ENCODE measurements around the gene THOC5. TPM values are rescaled to one million over a fixed set of nuclear protein-coding genes. Genes with fewer than 3 reads are reported as not detected.

Gene THOC5
- total RNA-seq, 4 donors from 2014 or later: 22.4 to 43.7 (median 27.0) TPM

DNA sequence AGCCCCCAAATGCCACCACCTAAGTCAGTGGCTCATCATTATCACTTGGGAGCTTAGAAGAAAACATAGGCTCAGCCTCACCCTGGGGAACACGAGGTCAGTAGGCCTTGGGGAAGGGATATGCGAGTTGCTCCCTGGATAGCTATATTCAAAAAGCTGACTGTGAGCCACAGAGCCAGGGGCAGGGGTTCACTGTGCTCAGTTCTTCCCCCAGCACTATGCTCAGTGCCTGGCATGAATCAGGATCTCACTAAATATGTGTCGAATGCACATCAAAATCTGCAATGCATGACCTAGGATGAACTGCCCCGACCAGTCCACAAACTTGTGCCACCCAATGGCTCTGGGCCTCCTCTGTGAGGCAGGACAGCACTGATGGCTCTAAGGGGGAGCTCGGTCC, 35.1 kb downstream of the THOC5 start:
- H3K9me3 ChIP-seq: no peaks in the 10 kb centered on the region
- DNase-seq: no peak
- H3K27me3 ChIP-seq: no peaks in the 10 kb centered on the region
- H3K4me3 ChIP-seq: no peak overlapping the region
- no peak for TF ChIP-seq POLR2A (IDR thresholded peaks at IDR 0.05)
- TF ChIP-seq, protein P1, sequence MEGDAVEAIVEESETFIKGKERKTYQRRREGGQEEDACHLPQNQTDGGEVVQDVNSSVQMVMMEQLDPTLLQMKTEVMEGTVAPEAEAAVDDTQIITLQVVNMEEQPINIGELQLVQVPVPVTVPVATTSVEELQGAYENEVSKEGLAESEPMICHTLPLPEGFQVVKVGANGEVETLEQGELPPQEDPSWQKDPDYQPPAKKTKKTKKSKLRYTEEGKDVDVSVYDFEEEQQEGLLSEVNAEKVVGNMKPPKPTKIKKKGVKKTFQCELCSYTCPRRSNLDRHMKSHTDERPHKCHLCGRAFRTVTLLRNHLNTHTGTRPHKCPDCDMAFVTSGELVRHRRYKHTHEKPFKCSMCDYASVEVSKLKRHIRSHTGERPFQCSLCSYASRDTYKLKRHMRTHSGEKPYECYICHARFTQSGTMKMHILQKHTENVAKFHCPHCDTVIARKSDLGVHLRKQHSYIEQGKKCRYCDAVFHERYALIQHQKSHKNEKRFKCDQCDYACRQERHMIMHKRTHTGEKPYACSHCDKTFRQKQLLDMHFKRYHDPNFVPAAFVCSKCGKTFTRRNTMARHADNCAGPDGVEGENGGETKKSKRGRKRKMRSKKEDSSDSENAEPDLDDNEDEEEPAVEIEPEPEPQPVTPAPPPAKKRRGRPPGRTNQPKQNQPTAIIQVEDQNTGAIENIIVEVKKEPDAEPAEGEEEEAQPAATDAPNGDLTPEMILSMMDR (IDR thresholded peaks at IDR 0.05): no peak
- TF ChIP-seq POLR2AphosphoS5 (IDR thresholded peaks at IDR 0.05): no peak
- TF ChIP-seq EP300 (IDR thresholded peaks at IDR 0.05; ENCODE audit: low read depth): no peak
- in situ Hi-C loops (cut with MboI; ENCODE audit: low pct_ligation_motif_present in 1 of 4, low pct_unique_long_range_greater_than_20kb in 1 of 4, low sequenced_read_pairs in 3 of 4) (no loop called here), intact Hi-C loops (cut with DNase I; ENCODE audit: low total_unique reads) (no loop called here)
- no peaks in the 10 kb centered on the region for H3K4me1 ChIP-seq
- peaks cover 0 to 74% (median 31%) of the 10 kb centered on the region in 4 donors for H3K36me3 ChIP-seq
- 96% methylated on average over 5 of the region's 5 CpGs; no CpG with 5 or more reads in 1 of the 2 donors for WGBS, 2 donors (ENCODE audit: low coverage in 1 of 2)
- H3K27ac ChIP-seq: no peak overlapping the region

DNA sequence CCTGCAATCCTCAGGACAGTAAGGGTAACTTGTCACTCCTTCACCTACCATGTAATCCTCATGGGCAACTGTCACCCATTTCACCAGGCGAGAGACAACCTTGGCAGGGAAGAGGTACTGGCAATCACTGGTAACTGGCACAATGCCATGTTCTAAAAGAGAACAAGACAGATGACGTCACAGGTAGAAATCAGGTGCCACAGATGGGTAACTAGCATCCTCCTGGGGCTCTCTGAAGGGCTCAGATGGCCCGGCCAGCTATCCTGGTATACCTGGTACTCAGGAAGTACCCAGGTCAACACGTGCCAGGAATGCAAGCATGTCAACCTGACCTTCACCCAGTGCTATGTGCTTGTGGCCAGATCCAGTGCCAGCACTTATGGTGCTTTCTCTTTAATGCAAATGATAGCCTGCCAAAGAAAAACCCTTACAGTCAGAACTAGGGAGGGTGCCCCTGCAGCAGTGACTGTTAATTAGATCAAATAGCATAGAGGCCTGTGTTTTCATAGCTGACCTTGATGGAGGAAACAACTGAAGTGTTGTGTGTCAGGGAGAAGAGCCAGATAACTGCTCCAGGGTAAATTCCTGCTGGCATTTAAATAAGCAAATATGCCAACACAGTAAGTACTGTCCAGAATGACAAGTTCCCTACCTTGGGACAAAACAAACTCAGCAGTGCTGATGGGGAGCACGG, 36.2 kb downstream of the THOC5 start:
- no peak for TF ChIP-seq EP300 (IDR thresholded peaks at IDR 0.05; ENCODE audit: low read depth)
- in situ Hi-C loops (cut with MboI; ENCODE audit: low pct_ligation_motif_present in 1 of 4, low pct_unique_long_range_greater_than_20kb in 1 of 4, low sequenced_read_pairs in 3 of 4): no loop called here
- no peaks in the 10 kb centered on the region for H3K4me1 ChIP-seq
- 83% methylated on average over 5 of the region's 5 CpGs; no CpG with 5 or more reads in 1 of the 2 donors for WGBS, 2 donors (ENCODE audit: low coverage in 1 of 2)
- H3K27me3 ChIP-seq: no peaks in the 10 kb centered on the region
- no peak overlapping the region for H3K27ac ChIP-seq
- no peaks in the 10 kb centered on the region for H3K9me3 ChIP-seq
- peaks cover 0 to 72% (median 33%) of the 10 kb centered on the region in 4 donors for H3K36me3 ChIP-seq
- intact Hi-C loops (cut with DNase I; ENCODE audit: low total_unique reads): no loop called here
- DNase-seq: no peak
- no peak overlapping the region for H3K4me3 ChIP-seq

DNA sequence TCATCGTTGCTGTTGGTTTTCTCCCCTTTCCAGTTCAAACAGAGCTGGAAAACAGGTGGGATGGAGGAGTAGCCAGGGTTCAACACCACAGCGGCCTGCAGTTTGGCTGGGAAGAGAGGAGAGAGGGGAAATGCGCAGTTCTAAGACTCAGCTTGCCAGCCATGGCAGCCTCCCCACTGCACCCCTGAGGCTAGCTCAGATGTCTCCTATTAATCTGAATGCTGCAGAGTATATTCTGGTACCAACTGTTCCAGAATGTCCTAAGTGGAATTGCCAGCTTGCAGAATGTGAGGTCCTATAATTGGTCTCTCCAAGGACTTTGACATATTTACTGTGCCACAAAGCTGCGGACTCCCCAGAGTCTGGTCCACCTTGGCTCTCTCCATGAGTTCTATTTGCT, 41.5 kb downstream of the THOC5 start:
- Histone ChIP-seq H3K4me1 (no peaks in the 10 kb centered on the region), H3K27ac (no peak overlapping the region), H3K36me3 (peaks cover 0 to 69% (median 19%) of the 10 kb centered on the region in 4 donors), H3K27me3 (no peaks in the 10 kb centered on the region), H3K4me3 (no peak overlapping the region), H3K9me3 (no peaks in the 10 kb centered on the region)
- TF ChIP-seq POLR2AphosphoS5 (IDR thresholded peaks at IDR 0.05): no peak
- no peak for TF ChIP-seq EP300 (IDR thresholded peaks at IDR 0.05; ENCODE audit: low read depth)
- TF ChIP-seq POLR2A (IDR thresholded peaks at IDR 0.05): no peak
- TF ChIP-seq, protein P1 (IDR thresholded peaks at IDR 0.05): no peak
- intact Hi-C loops (cut with DNase I; ENCODE audit: low total_unique reads) (no loop called here), in situ Hi-C loops (cut with MboI; ENCODE audit: low pct_ligation_motif_present in 1 of 4, low pct_unique_long_range_greater_than_20kb in 1 of 4, low sequenced_read_pairs in 3 of 4) (no loop called here)
- 90 to 100% methylated on average over 1 to 4 of the region's 4 CpGs for WGBS, 2 donors (ENCODE audit: low coverage in 1 of 2)
- no peak for DNase-seq

DNA sequence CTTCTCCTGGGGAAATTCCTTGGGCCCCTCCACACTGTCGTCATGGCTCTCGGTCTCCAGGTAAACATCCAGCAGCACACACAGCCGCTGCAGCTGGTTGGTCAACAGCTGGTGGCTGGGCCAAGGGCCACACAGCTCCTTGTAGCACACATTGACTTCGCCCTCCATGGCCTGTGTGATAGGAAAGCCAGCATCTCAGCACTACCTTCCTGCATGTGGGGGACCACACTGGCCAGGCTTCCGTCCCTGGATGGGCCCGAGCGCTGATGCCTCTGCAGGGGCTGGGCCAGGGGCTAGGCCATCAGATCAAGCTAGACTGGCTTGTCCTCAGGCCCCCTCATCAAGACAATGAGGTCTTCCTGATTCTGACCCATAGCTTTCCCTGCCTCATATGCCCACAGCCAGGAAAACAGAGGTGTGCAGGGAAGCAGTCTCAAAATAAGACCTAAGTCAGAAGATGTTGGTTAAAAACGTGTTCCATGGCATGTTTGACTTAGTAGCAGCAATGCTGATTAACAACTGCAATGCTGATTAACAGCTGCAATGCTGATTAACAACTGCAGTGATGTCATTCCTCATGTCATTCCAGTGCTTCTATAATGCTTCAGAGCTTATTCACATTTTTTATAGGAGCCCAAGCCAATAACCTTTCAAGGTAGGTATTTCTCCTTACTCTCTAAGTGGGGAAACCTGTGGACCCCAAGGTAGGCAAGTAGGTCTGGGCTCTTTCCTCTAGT, 42.3 kb downstream of the THOC5 start:
- H3K4me3 ChIP-seq: no peak overlapping the region
- H3K9me3 ChIP-seq: no peaks in the 10 kb centered on the region
- intact Hi-C loops (cut with DNase I; ENCODE audit: low total_unique reads) (no loop called here), in situ Hi-C loops (cut with MboI; ENCODE audit: low pct_ligation_motif_present in 1 of 4, low pct_unique_long_range_greater_than_20kb in 1 of 4, low sequenced_read_pairs in 3 of 4) (no loop called here)
- H3K4me1 ChIP-seq: no peaks in the 10 kb centered on the region
- TF ChIP-seq, protein P1 (IDR thresholded peaks at IDR 0.05): no peak
- TF ChIP-seq EP300 (IDR thresholded peaks at IDR 0.05; ENCODE audit: low read depth) (no peak), POLR2A (IDR thresholded peaks at IDR 0.05) (no peak), POLR2AphosphoS5 (IDR thresholded peaks at IDR 0.05) (no peak)
- no peak for DNase-seq
- no peaks in the 10 kb centered on the region for H3K27me3 ChIP-seq
- H3K36me3 ChIP-seq: peaks cover 0 to 69% (median 19%) of the 10 kb centered on the region in 4 donors
- 79 to 92% methylated on average over 2 to 8 of the region's 8 CpGs for whole genome bisulfite sequencing, 2 donors (ENCODE audit: low coverage in 1 of 2)
- H3K27ac ChIP-seq: no peak overlapping the region

Measured in transverse colon (tissue), 4 donors.